Spleen (tissue), 11 donors: ENCODE data around the gene GNB1L. TPM values are rescaled to one million over a fixed set of nuclear protein-coding genes. Genes with fewer than 3 reads are reported as not detected.
A peak's percentile ranks its signal among the peaks of the same experiment; 100 is the strongest.

Experiments
- DNase-seq: peaks from one replicate; pipeline ENCODE4 v3.0.0-alpha.2; 2020
- H3K27ac ChIP-seq, 8 donors: fragments of 200-600 bp; sonication (generic) in 7 of 8; 1 replicate in 4 of 8; 2 replicates in 4 of 8; pipeline versions ENCODE4 v1.5.0 to v1.8.0; 2016 to 2021; ENCODE audit warnings: inconsistent platforms in 4 of 8, mild to moderate bottlenecking in 4 of 8, moderate library complexity in 1 of 8
- H3K27me3 ChIP-seq, 7 donors: fragments of 200-600 bp; sonication (generic) in 6 of 7; replicated peaks in 1 of 7; 1 replicate in 4 of 7; 2 replicates in 3 of 7; pipeline versions ENCODE4 v1.5.0 to v1.8.0; 2016 to 2021; ENCODE audit warnings: inconsistent platforms in 3 of 7, mild to moderate bottlenecking in 1 of 7
- H3K36me3 ChIP-seq, 6 donors: fragments of 200-600 bp; sonication (generic) in 5 of 6; 1 replicate in 4 of 6; 2 replicates in 2 of 6; pipeline versions ENCODE4 v1.5.0 to v1.8.0; 2016 to 2021; ENCODE audit warnings: inconsistent platforms in 2 of 6
- H3K4me1 ChIP-seq, 6 donors: fragments of 200-600 bp; sonication (generic) in 5 of 6; 1 replicate in 3 of 6; 2 replicates in 3 of 6; pipeline versions ENCODE4 v1.5.0 to v1.8.0; 2016 to 2021; ENCODE audit warnings: inconsistent platforms in 3 of 6
- H3K4me3 ChIP-seq, 8 donors: fragments of 200-600 bp; sonication (generic) in 7 of 8; 1 replicate in 4 of 8; 2 replicates in 4 of 8; pipeline versions ENCODE4 v1.5.0 to v1.8.0; 2016 to 2021; ENCODE audit warnings: inconsistent platforms in 4 of 8, mild to moderate bottlenecking in 4 of 8, moderate library complexity in 2 of 8
- H3K9me3 ChIP-seq, 8 donors: fragments of 200-600 bp; sonication (generic) in 7 of 8; 1 replicate in 4 of 8; 2 replicates in 4 of 8; pipeline versions ENCODE4 v1.5.0 to v1.8.0; 2016 to 2021; ENCODE audit warnings: inconsistent platforms in 4 of 8
- CTCF ChIP-seq, 11 experiments: fragments of 200-600 bp in 7 of 11; fragments of 450-650 bp in 4 of 11; sonication (generic) in 4 of 11; IDR thresholded peaks in 8 of 11; conservative IDR thresholded peaks in 3 of 11; 1 replicate in 7 of 11; 2 replicates in 4 of 11; pipeline versions ENCODE4 v1.4.0 to v1.8.0; 2016 to 2021; ENCODE audit warnings: antibody characterized with exemption in 11 of 11, inconsistent platforms in 4 of 11, mild to moderate bottlenecking in 1 of 11
- POLR2A ChIP-seq, 3 donors: fragments of 450-650 bp; IDR thresholded peaks; one replicate each; pipeline ENCODE4 v1.5.1; 2017; ENCODE audit warnings: antibody characterized with exemption in 3 of 3, mild to moderate bottlenecking in 1 of 3
- POLR2AphosphoS5 ChIP-seq, 3 donors: sonication (generic); formaldehyde crosslinking; IDR thresholded peaks; one replicate each; pipeline ENCODE4 v1.5.1; 2017; ENCODE audit warnings: antibody characterized with exemption in 3 of 3
- WGBS, 5 donors: extraction: QIAGEN DNeasy Blood & Tissue Kit in 3 of 5; methylation state at CpG; one replicate each; pipeline versions ENCODE4 v1.1.5 to v1.1.7; 2013 to 2018; 5-methylcytosine and 5-hydroxymethylcytosine counted together
- intact Hi-C: fragments of 100-400 bp; cut with DNase I; formaldehyde crosslinking; loops from one replicate; pipeline ENCODE4 v1.15.0; 2023; ENCODE audit warnings: low total_unique reads
- polyA plus RNA-seq, 3 donors: library from polyadenylated mRNA; stranded (reverse); fragments of 200-250 nt; gene quantifications; one replicate each; pipeline ENCODE4 v1.2.1, GENCODE V29; 2013
- total RNA-seq, 7 donors: library from RNA; depleted of rRNA in 3 of 7; stranded (reverse); fragments of >200 nt in 3 of 7; fragmentation: NEBNext Ultra II Directional in 4 of 7; extraction: Animal tissue kit (Norgen Biotek cat#: 25700) in 4 of 7; gene quantifications; one replicate each; pipeline versions ENCODE4 v1.1.0 to v1.2.1, GENCODE V29; 2016 to 2021
- donor health status: healthy with polysubstance abuse.
- donor health status: DM: no; HTN: no; CAD: no; lungs with moderate emphysema.
- donor health status: DM: no; HTN: no; CAD: no.
- donor health status: Bipolar disorder and iron deficiency.
- donor health status: healthy.
- donor health status: DM: no; HTN: no; CAD: no.
- donor health status: DM: yes; HTN: yes; CAD: no.

The GNB1L gene
- total and polyA plus RNA-seq, 10 donors: 5.7 to 10.4 (median 7.9) TPM

GRCh38 chr22:19765477-19766239, 89.0 kb downstream of the GNB1L start:
- Histone ChIP-seq H3K27ac (peak overlapping the region in 6 of 8 donors; percentile 48 to 80 (median 78)), H3K27me3 (peaks cover 0 to 100% (median 94%) of the 10 kb centered on the region in 7 donors), H3K4me3 (peak overlapping the region in 7 of 8 donors; percentile 38 to 73 (median 45)), H3K4me1 (peaks cover 6 to 56% (median 41%) of the 10 kb centered on the region in 6 donors), H3K9me3 (no peaks in the 10 kb centered on the region), H3K36me3 (no peaks in the 10 kb centered on the region)
- no peak for DNase-seq
- WGBS, 5 donors: 1 to 6% (median 2%) methylated on average over 14 to 83 of the region's 83 CpGs
- TF ChIP-seq CTCF (IDR thresholded peaks at IDR 0.05 in 8 of 11, conservative IDR thresholded peaks at IDR 0.05 in 3 of 11): no peak
- peak in 2 of 3 donors; percentile 45 to 54 for TF ChIP-seq POLR2AphosphoS5 (IDR thresholded peaks at IDR 0.05)
- no peak for TF ChIP-seq POLR2A (IDR thresholded peaks at IDR 0.05)
- intact Hi-C loops: no loop called here

GRCh38 chr22:19764636-19765476, 89.8 kb downstream of the GNB1L start:
- DNase-seq: no peak
- H3K36me3 ChIP-seq: no peaks in the 10 kb centered on the region
- peaks cover 0 to 98% (median 90%) of the 10 kb centered on the region in 7 donors for H3K27me3 ChIP-seq
- 47 to 65% (median 54%) methylated on average over 23 to 25 of the region's 25 CpGs for WGBS, 5 donors
- intact Hi-C loops: no loop called here
- peaks cover 6 to 60% (median 46%) of the 10 kb centered on the region in 6 donors for H3K4me1 ChIP-seq
- no peak for TF ChIP-seq CTCF (IDR thresholded peaks at IDR 0.05 in 8 of 11, conservative IDR thresholded peaks at IDR 0.05 in 3 of 11)
- no peak for TF ChIP-seq POLR2AphosphoS5 (IDR thresholded peaks at IDR 0.05)
- no peak for TF ChIP-seq POLR2A (IDR thresholded peaks at IDR 0.05)
- peak overlapping the region in 1 of 8 donors; percentile 52 for H3K27ac ChIP-seq
- H3K4me3 ChIP-seq: peak overlapping the region in 3 of 8 donors; percentile 45 to 73 (median 45)
- no peaks in the 10 kb centered on the region for H3K9me3 ChIP-seq

- H3K27ac ChIP-seq: no peak overlapping the region
- peaks cover 6 to 66% (median 52%) of the 10 kb centered on the region in 6 donors for H3K4me1 ChIP-seq
- intact Hi-C loops: no loop called here
- WGBS, 5 donors: 71 to 81% (median 77%) methylated on average over 17 of the region's 17 CpGs
- DNase-seq: no peak
- no peaks in the 10 kb centered on the region for H3K36me3 ChIP-seq
- H3K4me3 ChIP-seq: no peak overlapping the region
- peaks cover 6 to 98% (median 92%) of the 10 kb centered on the region in 7 donors for H3K27me3 ChIP-seq
- TF ChIP-seq CTCF (IDR thresholded peaks at IDR 0.05 in 8 of 11, conservative IDR thresholded peaks at IDR 0.05 in 3 of 11) (no peak), POLR2A (IDR thresholded peaks at IDR 0.05) (no peak), POLR2AphosphoS5 (IDR thresholded peaks at IDR 0.05) (no peak)
- no peaks in the 10 kb centered on the region for H3K9me3 ChIP-seq
These were observed 90.4 kb downstream of the GNB1L start for GRCh38 chr22:19764299-19764593.
